HG03060 (cell line): Measurements from ENCODE around the gene SPTLC2.
"Not testable (repeated sequence)": the region's sequence is repeated elsewhere in the genome, so short reads cannot be mapped to it uniquely, and the experiment has no call there.

Experiments
- ATAC-seq: cut with Tn5 transposase; IDR thresholded peaks from one replicate; pipeline ENCODE4 v1.9.1; 2021; ENCODE audit warnings: low read depth, moderate number of reproducible peaks; ENCODE audit not compliant: unreplicated experiment

SPTLC2 gene

GRCh38 chr14:77554816-77555599 lies 61.4 kb downstream of the SPTLC2 start:
- no peak for ATAC-seq

- ATAC-seq, result no peak
These were observed 62.2 kb downstream of the SPTLC2 start for GRCh38 chr14:77554207-77554606.

- ATAC-seq, result no peak
These were observed 67.0 kb downstream of the SPTLC2 start for GRCh38 chr14:77549451-77549850.

GRCh38 chr14:77547512-77548180 lies 68.8 kb downstream of the SPTLC2 start:
- ATAC-seq, result no peak

- ATAC-seq, result not testable (repeated sequence)
These were observed 71.3 kb downstream of the SPTLC2 start for GRCh38 chr14:77545171-77545570.

- no peak for ATAC-seq
These were observed 71.9 kb downstream of the SPTLC2 start for GRCh38 chr14:77544571-77544970.

GRCh38 chr14:77543637-77544334 lies 72.7 kb downstream of the SPTLC2 start:
- ATAC-seq, result no peak

GRCh38 chr14:77543240-77543551 lies 73.2 kb downstream of the SPTLC2 start:
- no peak for ATAC-seq

GRCh38 chr14:77542421-77543239 lies 73.8 kb downstream of the SPTLC2 start:
- ATAC-seq, result no peak

GRCh38 chr14:77541905-77542304 lies 74.5 kb downstream of the SPTLC2 start:
- ATAC-seq, result peak; percentile 45

GRCh38 chr14:77536951-77537350 lies 79.5 kb downstream of the SPTLC2 start:
- not testable (repeated sequence) for ATAC-seq

- no peak for ATAC-seq
These were observed 85.4 kb downstream of the SPTLC2 start for GRCh38 chr14:77531071-77531470.

- no peak for ATAC-seq
These were observed 86.5 kb downstream of the SPTLC2 start for GRCh38 chr14:77529963-77530362.

GRCh38 chr14:77529213-77529612 lies 87.2 kb downstream of the SPTLC2 start:
- no peak for ATAC-seq

GRCh38 chr14:77528701-77529100 lies 87.7 kb downstream of the SPTLC2 start:
- not testable (repeated sequence) for ATAC-seq

GRCh38 chr14:77526266-77526665 lies 90.2 kb downstream of the SPTLC2 start:
- ATAC-seq, result no peak

GRCh38 chr14:77524536-77524935 lies 91.9 kb downstream of the SPTLC2 start:
- no peak for ATAC-seq

GRCh38 chr14:77523109-77523508 lies 93.3 kb downstream of the SPTLC2 start:
- no peak for ATAC-seq

- ATAC-seq, result no peak
These were observed 95.9 kb downstream of the SPTLC2 start for GRCh38 chr14:77520555-77520954.

- ATAC-seq, result no peak
These were observed 100.3 kb downstream of the SPTLC2 start for GRCh38 chr14:77516126-77516525.
